ENCODE measurements around the gene ALPK1.

DNA sequence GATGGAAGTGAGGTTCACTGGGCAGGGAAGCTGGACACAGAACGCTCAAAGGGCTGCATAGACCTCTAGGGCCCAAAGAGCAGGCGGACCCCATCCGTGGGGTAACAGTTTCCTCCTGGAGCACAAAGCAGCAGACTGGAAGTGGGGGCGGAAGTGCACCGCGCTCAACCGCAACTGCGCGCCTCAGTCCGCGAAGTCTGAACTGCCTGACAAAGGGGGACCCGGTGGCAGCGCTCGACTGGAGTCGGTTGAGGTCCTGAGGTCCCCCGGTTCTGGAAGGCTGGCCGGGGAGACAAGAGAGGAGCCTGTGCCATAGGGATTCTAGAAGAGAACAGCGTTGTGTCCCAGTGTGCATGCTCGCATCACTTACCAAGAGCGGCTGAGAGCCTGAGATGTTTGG lies 58.5 kb downstream of the ALPK1 start:
- no peak for TF ChIP-seq MXI1 (conservative IDR thresholded peaks at IDR 0.05; ENCODE audit: poor library complexity, severe bottlenecking)
- TF ChIP-seq POLR2AphosphoS5 (IDR thresholded peaks at IDR 0.05), result no peak
- TF ChIP-seq, protein P1, sequence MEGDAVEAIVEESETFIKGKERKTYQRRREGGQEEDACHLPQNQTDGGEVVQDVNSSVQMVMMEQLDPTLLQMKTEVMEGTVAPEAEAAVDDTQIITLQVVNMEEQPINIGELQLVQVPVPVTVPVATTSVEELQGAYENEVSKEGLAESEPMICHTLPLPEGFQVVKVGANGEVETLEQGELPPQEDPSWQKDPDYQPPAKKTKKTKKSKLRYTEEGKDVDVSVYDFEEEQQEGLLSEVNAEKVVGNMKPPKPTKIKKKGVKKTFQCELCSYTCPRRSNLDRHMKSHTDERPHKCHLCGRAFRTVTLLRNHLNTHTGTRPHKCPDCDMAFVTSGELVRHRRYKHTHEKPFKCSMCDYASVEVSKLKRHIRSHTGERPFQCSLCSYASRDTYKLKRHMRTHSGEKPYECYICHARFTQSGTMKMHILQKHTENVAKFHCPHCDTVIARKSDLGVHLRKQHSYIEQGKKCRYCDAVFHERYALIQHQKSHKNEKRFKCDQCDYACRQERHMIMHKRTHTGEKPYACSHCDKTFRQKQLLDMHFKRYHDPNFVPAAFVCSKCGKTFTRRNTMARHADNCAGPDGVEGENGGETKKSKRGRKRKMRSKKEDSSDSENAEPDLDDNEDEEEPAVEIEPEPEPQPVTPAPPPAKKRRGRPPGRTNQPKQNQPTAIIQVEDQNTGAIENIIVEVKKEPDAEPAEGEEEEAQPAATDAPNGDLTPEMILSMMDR (IDR thresholded peaks at IDR 0.05; ENCODE audit: poor library complexity, severe bottlenecking), result no peak
- TF ChIP-seq, protein P2, sequence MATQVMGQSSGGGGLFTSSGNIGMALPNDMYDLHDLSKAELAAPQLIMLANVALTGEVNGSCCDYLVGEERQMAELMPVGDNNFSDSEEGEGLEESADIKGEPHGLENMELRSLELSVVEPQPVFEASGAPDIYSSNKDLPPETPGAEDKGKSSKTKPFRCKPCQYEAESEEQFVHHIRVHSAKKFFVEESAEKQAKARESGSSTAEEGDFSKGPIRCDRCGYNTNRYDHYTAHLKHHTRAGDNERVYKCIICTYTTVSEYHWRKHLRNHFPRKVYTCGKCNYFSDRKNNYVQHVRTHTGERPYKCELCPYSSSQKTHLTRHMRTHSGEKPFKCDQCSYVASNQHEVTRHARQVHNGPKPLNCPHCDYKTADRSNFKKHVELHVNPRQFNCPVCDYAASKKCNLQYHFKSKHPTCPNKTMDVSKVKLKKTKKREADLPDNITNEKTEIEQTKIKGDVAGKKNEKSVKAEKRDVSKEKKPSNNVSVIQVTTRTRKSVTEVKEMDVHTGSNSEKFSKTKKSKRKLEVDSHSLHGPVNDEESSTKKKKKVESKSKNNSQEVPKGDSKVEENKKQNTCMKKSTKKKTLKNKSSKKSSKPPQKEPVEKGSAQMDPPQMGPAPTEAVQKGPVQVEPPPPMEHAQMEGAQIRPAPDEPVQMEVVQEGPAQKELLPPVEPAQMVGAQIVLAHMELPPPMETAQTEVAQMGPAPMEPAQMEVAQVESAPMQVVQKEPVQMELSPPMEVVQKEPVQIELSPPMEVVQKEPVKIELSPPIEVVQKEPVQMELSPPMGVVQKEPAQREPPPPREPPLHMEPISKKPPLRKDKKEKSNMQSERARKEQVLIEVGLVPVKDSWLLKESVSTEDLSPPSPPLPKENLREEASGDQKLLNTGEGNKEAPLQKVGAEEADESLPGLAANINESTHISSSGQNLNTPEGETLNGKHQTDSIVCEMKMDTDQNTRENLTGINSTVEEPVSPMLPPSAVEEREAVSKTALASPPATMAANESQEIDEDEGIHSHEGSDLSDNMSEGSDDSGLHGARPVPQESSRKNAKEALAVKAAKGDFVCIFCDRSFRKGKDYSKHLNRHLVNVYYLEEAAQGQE (IDR thresholded peaks at IDR 0.05; ENCODE audit: borderline replicate concordance), result no peak
- no peak for TF ChIP-seq EZH2 (IDR thresholded peaks at IDR 0.05; ENCODE audit: borderline replicate concordance, insufficient read depth, low read length, poor library complexity, severe bottlenecking)

All from neural cell (in vitro differentiated cells).